ENCODE results near the gene SMYD3. TPM values are rescaled to one million over a fixed set of nuclear protein-coding genes. Genes with fewer than 3 reads are reported as not detected.

SMYD3 gene
- total and polyA plus RNA-seq, 11 donors = 6.3 to 12.1 (median 9.5) TPM

DNA sequence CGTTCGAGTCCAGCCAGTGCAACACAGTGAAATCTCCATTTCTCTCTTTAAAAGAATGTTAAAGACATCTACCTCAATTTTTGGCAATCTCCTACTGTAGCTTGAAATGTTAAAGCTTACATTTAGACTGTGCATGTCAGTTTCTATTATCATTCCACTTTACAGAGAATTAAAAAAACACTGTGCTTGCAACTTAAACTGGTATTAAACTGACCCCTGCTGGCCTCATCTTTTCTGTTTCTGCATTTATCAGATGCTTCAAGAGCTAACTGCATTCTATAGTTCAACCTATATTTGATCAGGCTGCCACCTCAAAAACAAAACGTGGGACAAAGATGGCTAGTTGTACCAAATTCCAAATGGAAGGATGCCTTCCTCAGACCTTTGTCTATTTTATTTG is 226.5 kb downstream of the SMYD3 start:
- no peak for ATAC-seq
- DNase-seq = no peak
- TF ChIP-seq, protein P1, sequence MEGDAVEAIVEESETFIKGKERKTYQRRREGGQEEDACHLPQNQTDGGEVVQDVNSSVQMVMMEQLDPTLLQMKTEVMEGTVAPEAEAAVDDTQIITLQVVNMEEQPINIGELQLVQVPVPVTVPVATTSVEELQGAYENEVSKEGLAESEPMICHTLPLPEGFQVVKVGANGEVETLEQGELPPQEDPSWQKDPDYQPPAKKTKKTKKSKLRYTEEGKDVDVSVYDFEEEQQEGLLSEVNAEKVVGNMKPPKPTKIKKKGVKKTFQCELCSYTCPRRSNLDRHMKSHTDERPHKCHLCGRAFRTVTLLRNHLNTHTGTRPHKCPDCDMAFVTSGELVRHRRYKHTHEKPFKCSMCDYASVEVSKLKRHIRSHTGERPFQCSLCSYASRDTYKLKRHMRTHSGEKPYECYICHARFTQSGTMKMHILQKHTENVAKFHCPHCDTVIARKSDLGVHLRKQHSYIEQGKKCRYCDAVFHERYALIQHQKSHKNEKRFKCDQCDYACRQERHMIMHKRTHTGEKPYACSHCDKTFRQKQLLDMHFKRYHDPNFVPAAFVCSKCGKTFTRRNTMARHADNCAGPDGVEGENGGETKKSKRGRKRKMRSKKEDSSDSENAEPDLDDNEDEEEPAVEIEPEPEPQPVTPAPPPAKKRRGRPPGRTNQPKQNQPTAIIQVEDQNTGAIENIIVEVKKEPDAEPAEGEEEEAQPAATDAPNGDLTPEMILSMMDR (IDR thresholded peaks at IDR 0.05) = peak in 7 of 12 donors; percentile 11 to 27 (median 22)
- no peak for TF ChIP-seq POLR2A (IDR thresholded peaks at IDR 0.05)
- no peaks in the 10 kb centered on the region for H3K27me3 ChIP-seq
- 88 to 93% (median 91%) methylated on average over 3 of the region's 3 CpGs for WGBS, 4 donors
- H3K4me1 ChIP-seq = no peaks in the 10 kb centered on the region
- intact Hi-C loops (cut with DNase I) = no loop called here
- no peaks in the 10 kb centered on the region for H3K9me3 ChIP-seq
- no peak overlapping the region for H3K4me3 ChIP-seq
- no peaks in the 10 kb centered on the region for H3K36me3 ChIP-seq
- H3K27ac ChIP-seq = no peak overlapping the region

DNA sequence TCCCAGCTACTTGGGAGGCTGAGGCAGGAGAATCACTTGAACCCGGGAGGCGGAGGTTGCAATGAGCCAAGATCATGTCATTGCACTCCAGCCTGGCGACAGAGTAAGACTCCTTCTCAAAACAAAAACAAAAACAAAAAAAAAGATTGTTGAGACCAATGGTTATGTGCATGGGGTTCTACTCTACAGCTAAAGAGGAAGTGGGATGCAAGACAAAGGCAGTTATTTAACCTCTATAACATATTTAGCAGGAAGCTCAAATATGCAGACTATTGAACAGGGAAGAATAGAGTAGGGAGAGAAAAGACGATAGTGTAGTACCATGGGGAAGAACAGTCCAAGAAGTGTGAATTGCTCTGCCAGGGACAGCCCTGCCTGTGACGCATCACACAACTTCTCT is 227.7 kb downstream of the SMYD3 start:
- TF ChIP-seq, protein P1 (IDR thresholded peaks at IDR 0.05) = no peak
- TF ChIP-seq POLR2A (IDR thresholded peaks at IDR 0.05) = no peak
- no peak for ATAC-seq
- Histone ChIP-seq H3K4me3 (no peak overlapping the region), H3K27me3 (no peaks in the 10 kb centered on the region), H3K4me1 (no peaks in the 10 kb centered on the region), H3K36me3 (no peaks in the 10 kb centered on the region), H3K27ac (no peak overlapping the region), H3K9me3 (no peaks in the 10 kb centered on the region)
- intact Hi-C loops (cut with DNase I) = loop anchor here in 2 of 10 donors (10.0 kb wide), 1 partner anchor 265 kb away; no protein-coding TSS in a partner anchor
- 89 to 92% (median 90%) methylated on average over 5 of the region's 5 CpGs for WGBS, 4 donors
- DNase-seq = no peak

DNA sequence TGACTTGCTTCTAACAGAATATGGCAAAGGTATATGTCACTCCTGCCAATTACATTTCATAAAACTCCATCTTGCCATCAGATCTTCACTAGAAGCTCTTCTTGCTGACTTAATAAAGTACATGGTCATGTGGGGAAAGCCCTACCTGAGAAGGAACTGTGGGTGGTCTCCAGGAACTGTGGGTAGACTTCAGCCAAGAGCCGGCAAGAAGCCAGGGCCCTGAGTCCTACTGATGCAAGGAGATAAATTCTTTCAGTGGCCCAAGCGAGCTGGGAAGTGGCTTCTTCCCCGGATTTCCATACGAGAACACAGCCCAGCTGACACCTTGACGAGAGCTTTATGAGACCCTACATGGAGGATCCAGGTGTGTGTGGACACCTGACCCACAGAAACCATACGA is 228.7 kb downstream of the SMYD3 start:
- H3K4me3 ChIP-seq = no peak overlapping the region
- no peaks in the 10 kb centered on the region for H3K36me3 ChIP-seq
- TF ChIP-seq POLR2A (IDR thresholded peaks at IDR 0.05) = no peak
- TF ChIP-seq, protein P1 (IDR thresholded peaks at IDR 0.05) = no peak
- no peaks in the 10 kb centered on the region for H3K9me3 ChIP-seq
- no peaks in the 10 kb centered on the region for H3K4me1 ChIP-seq
- WGBS, 4 donors = 90 to 98% (median 95%) methylated on average over 6 of the region's 6 CpGs
- no peak for DNase-seq
- intact Hi-C loops (cut with DNase I) = loop anchor here in 2 of 10 donors (10.0 kb wide), 1 partner anchor 264 kb away; no protein-coding TSS in a partner anchor
- no peaks in the 10 kb centered on the region for H3K27me3 ChIP-seq
- H3K27ac ChIP-seq = no peak overlapping the region
- no peak for ATAC-seq

DNA sequence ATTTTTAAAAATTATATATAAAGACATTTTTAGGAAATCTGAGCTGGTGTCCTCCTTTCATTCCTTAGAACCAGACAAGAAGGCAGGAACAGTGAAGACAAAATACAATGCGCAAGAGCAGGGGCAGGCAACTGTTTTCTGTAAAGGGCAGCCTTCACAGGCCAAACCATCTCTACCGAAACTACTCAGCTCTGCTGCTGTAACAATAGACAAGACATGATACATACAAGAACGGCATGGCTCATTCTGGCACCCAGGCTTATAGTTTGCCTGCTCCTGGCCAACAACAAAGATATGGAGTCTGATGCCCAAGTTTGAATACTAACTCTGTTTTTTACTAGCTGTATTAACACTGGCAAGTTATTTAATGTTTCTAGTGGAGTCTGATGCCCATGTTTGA is 232.0 kb downstream of the SMYD3 start:
- Histone ChIP-seq H3K27me3 (no peaks in the 10 kb centered on the region), H3K36me3 (no peaks in the 10 kb centered on the region), H3K4me1 (no peaks in the 10 kb centered on the region), H3K9me3 (no peaks in the 10 kb centered on the region), H3K4me3 (no peak overlapping the region), H3K27ac (peak overlapping the region in 1 of 12 donors; percentile 28)
- DNase-seq (no peak), ATAC-seq (no peak)
- TF ChIP-seq, protein P1 (IDR thresholded peaks at IDR 0.05) = no peak
- TF ChIP-seq POLR2A (IDR thresholded peaks at IDR 0.05) = no peak
- 92 to 98% (median 96%) methylated on average over 3 of the region's 3 CpGs for WGBS, 4 donors
- intact Hi-C loops (cut with DNase I) = loop anchor here in 2 of 10 donors (10.0 kb wide), 1 partner anchor 260 kb away; no protein-coding TSS in a partner anchor

All from heart left ventricle (tissue), 16 donors.